Fibroblast of lung (primary cell): ENCODE measurements around the gene UQCR11. TPM values are rescaled to one million over a fixed set of nuclear protein-coding genes. Genes with fewer than 3 reads are reported as not detected.

Experiments used
- DNase-seq, 2 donors: peaks; one replicate each; pipeline versions ENCODE4 v3.0.0 to v3.0.0-alpha.2; 2010; ENCODE audit warnings: low read depth in 2 of 2
- H2AFZ ChIP-seq: 2 replicates; pipeline ENCODE4 v1.5.1; 2012; ENCODE audit warnings: low read length, control low read depth, inconsistent platforms
- H3K27ac ChIP-seq: 2 replicates; pipeline ENCODE4 v1.5.1; 2011; ENCODE audit warnings: low read length, control low read depth; ENCODE audit not compliant: insufficient read depth
- H3K27me3 ChIP-seq: 2 replicates; pipeline ENCODE4 v1.5.1; 2011; ENCODE audit warnings: mild to moderate bottlenecking, low read length; ENCODE audit not compliant: control insufficient read depth, insufficient read depth
- H3K36me3 ChIP-seq: 2 replicates; pipeline ENCODE4 v1.5.1; 2011; ENCODE audit warnings: low read length; ENCODE audit not compliant: control insufficient read depth, insufficient read depth
- H3K4me1 ChIP-seq: 2 replicates; pipeline ENCODE4 v1.5.1; 2011; ENCODE audit warnings: low read length; ENCODE audit not compliant: control insufficient read depth, insufficient read depth; ENCODE audit errors: extremely low read depth
- H3K4me2 ChIP-seq: 2 replicates; pipeline ENCODE4 v1.5.1; 2011; ENCODE audit warnings: low read length, control low read depth; ENCODE audit not compliant: insufficient read depth; ENCODE audit errors: extremely low read depth
- H3K4me3 ChIP-seq, 4 experiments: fragments of 200-600 bp in 1 of 4; sonication (generic) in 1 of 4; replicated peaks in 1 of 4; 2 replicates each; pipeline ENCODE4 v1.5.1; 2011 to 2016; ENCODE audit warnings: low read length in 4 of 4, low read depth in 3 of 4, mild to moderate bottlenecking in 3 of 4, control low read depth in 2 of 4, inconsistent platforms in 1 of 4, mixed read lengths in 1 of 4; ENCODE audit not compliant: insufficient read depth in 1 of 4; ENCODE audit errors: control extremely low read depth in 1 of 4
- H3K79me2 ChIP-seq: 2 replicates; pipeline ENCODE4 v1.5.1; 2012; ENCODE audit warnings: mild to moderate bottlenecking, low read length, inconsistent platforms; ENCODE audit not compliant: control insufficient read depth, insufficient read depth
- H3K9ac ChIP-seq: 2 replicates; pipeline ENCODE4 v1.5.1; 2011; ENCODE audit warnings: mild to moderate bottlenecking, low read length, control low read depth; ENCODE audit not compliant: insufficient read depth
- H3K9me3 ChIP-seq: 2 replicates; pipeline ENCODE4 v1.5.1; 2012; ENCODE audit warnings: low read depth, low read length; ENCODE audit not compliant: control insufficient read depth, insufficient read depth
- H4K20me1 ChIP-seq: 2 replicates; pipeline ENCODE4 v1.5.1; 2011; ENCODE audit warnings: low read length; ENCODE audit not compliant: control insufficient read depth, insufficient read depth; ENCODE audit errors: extremely low read depth
- CTCF ChIP-seq, 2 donors: IDR thresholded peaks in 1 of 2; conservative IDR thresholded peaks in 1 of 2; 1 replicate in 1 of 2; 2 replicates in 1 of 2; pipeline ENCODE4 v1.5.1; 2011 to 2012; ENCODE audit warnings: low read length in 2 of 2, control low read depth in 1 of 2, inconsistent platforms in 1 of 2, low read depth in 1 of 2, mild to moderate bottlenecking in 1 of 2
- EZH2 ChIP-seq: IDR thresholded peaks from 2 replicates; pipeline ENCODE4 v1.5.1; 2012; ENCODE audit warnings: low read length, control low read depth, mild to moderate bottlenecking; ENCODE audit errors: missing control alignments
- polyA plus RNA-seq, 2 donors: library from polyadenylated mRNA; depleted of rRNA in 1 of 2; stranded (reverse) in 1 of 2; unstranded in 1 of 2; fragments of >200 nt; gene quantifications; 2 replicates each; pipeline ENCODE4 v1.2.1, GENCODE V29; 2011 to 2012; ENCODE audit warnings: missing spikeins in 1 of 2
- total RNA-seq: library from RNA; depleted of rRNA; stranded (reverse); fragments of >200 nt; gene quantifications from 2 replicates; pipeline ENCODE4 v1.2.1, GENCODE V29; 2014

The UQCR11 gene
- total and polyA plus RNA-seq, 2 donors (not counting 1 experiment from before 2014, with no cell fraction given), result 89.2 to 101 TPM

- H3K4me2 ChIP-seq, result no peak overlapping the region
- H3K79me2 ChIP-seq, result peaks cover 6% of the 10 kb centered on the region
- H3K27ac ChIP-seq, result no peak overlapping the region
- no peak overlapping the region for H2AFZ ChIP-seq
- no peaks in the 10 kb centered on the region for H3K27me3 ChIP-seq
- TF ChIP-seq EZH2, result no peak
- no peak for TF ChIP-seq CTCF (conservative IDR thresholded peaks at IDR 0.05 in 1 of 2, IDR thresholded peaks at IDR 0.05 in 1 of 2; ENCODE audit: low read depth in 1 of 2, low read length in 2 of 2)
- H3K9me3 ChIP-seq, result no peaks in the 10 kb centered on the region
- no peak overlapping the region for H3K9ac ChIP-seq
- no peaks in the 10 kb centered on the region for H4K20me1 ChIP-seq
- H3K36me3 ChIP-seq, result peaks cover 36% of the 10 kb centered on the region
- no peaks in the 10 kb centered on the region for H3K4me1 ChIP-seq
- no peak overlapping the region for H3K4me3 ChIP-seq
- no peak for DNase-seq
These were observed 24.9 kb downstream of the UQCR11 start for GRCh38 chr19:1580382-1580781.

GRCh38 chr19:1579222-1579621, 26.0 kb downstream of the UQCR11 start:
- H3K36me3 ChIP-seq, result peaks cover 30% of the 10 kb centered on the region
- TF ChIP-seq CTCF (conservative IDR thresholded peaks at IDR 0.05 in 1 of 2, IDR thresholded peaks at IDR 0.05 in 1 of 2; ENCODE audit: low read depth in 1 of 2, low read length in 2 of 2), result no peak
- no peak for TF ChIP-seq EZH2

GRCh38 chr19:1577929-1578618, 27.2 kb downstream of the UQCR11 start:
- Histone ChIP-seq H2AFZ (no peak overlapping the region), H3K36me3 (peaks cover 27% of the 10 kb centered on the region)
- DNase-seq, result no peak

More at GRCh38 chr19:1579222-1579621, 26.0 kb downstream of the UQCR11 start:
- no peak overlapping the region for H2AFZ ChIP-seq
- H3K27ac ChIP-seq, result no peak overlapping the region
- no peaks in the 10 kb centered on the region for H3K27me3 ChIP-seq
- H4K20me1 ChIP-seq, result no peaks in the 10 kb centered on the region
- DNase-seq, result no peak
- no peak overlapping the region for H3K9ac ChIP-seq
- H3K79me2 ChIP-seq, result no peaks in the 10 kb centered on the region
- no peak overlapping the region for H3K4me3 ChIP-seq
- no peaks in the 10 kb centered on the region for H3K4me1 ChIP-seq
- no peak overlapping the region for H3K4me2 ChIP-seq
- H3K9me3 ChIP-seq, result no peaks in the 10 kb centered on the region

More at GRCh38 chr19:1577929-1578618, 27.2 kb downstream of the UQCR11 start:
- H3K27ac ChIP-seq, result no peak overlapping the region
- no peak overlapping the region for H3K9ac ChIP-seq
- no peaks in the 10 kb centered on the region for H3K4me1 ChIP-seq
- TF ChIP-seq EZH2, result no peak
- no peak for TF ChIP-seq CTCF (conservative IDR thresholded peaks at IDR 0.05 in 1 of 2, IDR thresholded peaks at IDR 0.05 in 1 of 2; ENCODE audit: low read depth in 1 of 2, low read length in 2 of 2)
- H3K4me3 ChIP-seq, result no peak overlapping the region
- no peaks in the 10 kb centered on the region for H3K79me2 ChIP-seq
- H3K27me3 ChIP-seq, result no peaks in the 10 kb centered on the region
- H4K20me1 ChIP-seq, result no peaks in the 10 kb centered on the region
- no peak overlapping the region for H3K4me2 ChIP-seq
- H3K9me3 ChIP-seq, result no peaks in the 10 kb centered on the region
